HCT116 (cell line): ENCODE results near the gene GNG13. TPM values are rescaled to one million over a fixed set of nuclear protein-coding genes. Genes with fewer than 3 reads are reported as not detected.

Experiments used
- ATAC-seq: fragments of 200-7000 bp; cut with Tn5 transposase; 2 replicates; pipeline ENCODE4 v1.9.1; 2020; ENCODE audit warnings: mild to moderate bottlenecking, moderate library complexity
- BruUV-seq: library from RNA; stranded (reverse); fragments of 400-500 nt; replicated peaks from 2 replicates; lab custom pipeline; 2021; lab: Mats Ljungman, UMichigan
- CTCF ChIA-PET: fragments of 300-600 bp; sonication (Branson Sonifier 250); formaldehyde crosslinking; loops from one replicate; lab custom pipeline; 2021; ENCODE audit warnings: antibody characterized with exemption; lab: Charles Lee
- POLR2A ChIA-PET: fragments of 300-600, 350-600 bp; sonication (Branson Sonifier 250); formaldehyde crosslinking; loops from one replicate; lab custom pipeline; 2021; ENCODE audit warnings: antibody characterized with exemption; lab: Charles Lee
- RAD21 ChIA-PET, 2 experiments: fragments of 300-600 bp; sonication (Branson Sonifier 250); formaldehyde crosslinking; loops; one replicate each; lab custom pipeline; 2023; ENCODE audit warnings: low total read pairs in 2 of 2; ENCODE audit not compliant: uncharacterized antibody in 2 of 2, unreplicated experiment in 2 of 2, low non-redundant PET in 1 of 2; lab: Charles Lee
- DNase-seq: peaks from one replicate; pipeline ENCODE4 v3.0.0-alpha.2; 2010; ENCODE audit warnings: low read depth, low spot score
- H2AFZ ChIP-seq: fragments of 200-600 bp; shearing (Covaris generic), sonication (generic); 2 replicates; pipeline ENCODE4 v1.6.1; 2017; ENCODE audit warnings: low read depth, mixed run types, mixed read lengths, antibody characterized with exemption, low read length; ENCODE audit not compliant: poor library complexity, severe bottlenecking
- H3K27ac ChIP-seq: 2 replicates; pipeline ENCODE4 v1.5.1; 2012; ENCODE audit warnings: low read depth, low read length
- H3K27me3 ChIP-seq: fragments of 200-600 bp; sonication (generic); 2 replicates; pipeline ENCODE4 v1.6.1; 2016; ENCODE audit warnings: mixed run types, low read length, mixed read lengths; ENCODE audit not compliant: insufficient read depth
- H3K36me3 ChIP-seq, 2 experiments: fragments of 200-500 bp in 1 of 2; fragments of 200-600 bp in 1 of 2; sonication (Bioruptor generic) in 1 of 2; sonication (generic) in 1 of 2; 2 replicates each; pipeline versions ENCODE4 v1.5.1 to v1.6.1; 2014 to 2016; ENCODE audit warnings: low read length in 2 of 2, inconsistent platforms in 1 of 2, mixed read lengths in 1 of 2, mixed run types in 1 of 2; ENCODE audit not compliant: insufficient read depth in 2 of 2, control insufficient read depth in 1 of 2
- H3K4me1 ChIP-seq, 2 experiments: fragments of 200-600 bp in 1 of 2; sonication (generic) in 1 of 2; 2 replicates each; pipeline versions ENCODE4 v1.5.1 to v1.6.1; 2012 to 2017; ENCODE audit warnings: low read length in 2 of 2, inconsistent platforms in 1 of 2, mild to moderate bottlenecking in 1 of 2, mixed read lengths in 1 of 2, mixed run types in 1 of 2, moderate library complexity in 1 of 2; ENCODE audit not compliant: insufficient read depth in 2 of 2, control insufficient read depth in 1 of 2
- H3K4me2 ChIP-seq: fragments of 200-600 bp; sonication (generic); 2 replicates; pipeline ENCODE4 v1.6.1; 2017; ENCODE audit warnings: mixed run types, low read length, mixed read lengths
- H3K4me3 ChIP-seq, 2 experiments: fragments of 200-600 bp in 1 of 2; sonication (generic) in 1 of 2; replicated peaks in 1 of 2; 2 replicates each; pipeline ENCODE4 v1.5.1; 2011 to 2016; ENCODE audit warnings: low read length in 2 of 2, control low read depth in 1 of 2, low read depth in 1 of 2, mild to moderate bottlenecking in 1 of 2, mixed read lengths in 1 of 2, mixed run types in 1 of 2
- H3K79me2 ChIP-seq: fragments of 200-600 bp; sonication (generic); 2 replicates; pipeline ENCODE4 v1.6.1; 2017; ENCODE audit warnings: mild to moderate bottlenecking, mixed run types, low read length, moderate library complexity, mixed read lengths; ENCODE audit not compliant: insufficient read depth
- H3K9ac ChIP-seq: fragments of 200-600 bp; sonication (generic); 2 replicates; pipeline ENCODE4 v1.6.1; 2016; ENCODE audit warnings: low read length, mixed read lengths
- H3K9me2 ChIP-seq: fragments of 200-600 bp; sonication (generic), shearing (Covaris generic); 2 replicates; pipeline ENCODE4 v1.6.1; 2017; ENCODE audit warnings: mixed run types, mild to moderate bottlenecking, moderate library complexity; ENCODE audit not compliant: insufficient read depth
- H3K9me3 ChIP-seq, 2 experiments: fragments of 200-500 bp in 1 of 2; fragments of 200-600 bp in 1 of 2; sonication (Bioruptor generic) in 1 of 2; sonication (generic) in 1 of 2; 2 replicates each; pipeline ENCODE4 v1.6.1; 2014 to 2017; ENCODE audit warnings: low read length in 2 of 2, mixed read lengths in 2 of 2, inconsistent platforms in 1 of 2, low read depth in 1 of 2, mild to moderate bottlenecking in 1 of 2, mixed run types in 1 of 2, moderate library complexity in 1 of 2; ENCODE audit not compliant: control insufficient read depth in 1 of 2, insufficient read depth in 1 of 2
- H4K20me1 ChIP-seq: fragments of 200-600 bp; sonication (generic), shearing (Covaris generic); 2 replicates; pipeline ENCODE4 v1.6.1; 2017; ENCODE audit warnings: mixed run types, mild to moderate bottlenecking, moderate library complexity; ENCODE audit not compliant: insufficient read depth
- CBX3 ChIP-seq: IDR thresholded peaks from 2 replicates; pipeline ENCODE4 v1.6.1; 2012; ENCODE audit warnings: low read depth
- CEBPB ChIP-seq: IDR thresholded peaks from 2 replicates; pipeline ENCODE4 v1.6.1; 2012; ENCODE audit warnings: low read depth
- CTCF ChIP-seq, 3 experiments: fragments of 200-600 bp in 1 of 3; sonication (generic) in 1 of 3; IDR thresholded peaks in 2 of 3; conservative IDR thresholded peaks in 1 of 3; 2 replicates each; pipeline ENCODE4 v1.5.1; 2012 to 2017; ENCODE audit warnings: low read depth in 2 of 3, low read length in 2 of 3, antibody characterized with exemption in 1 of 3, borderline replicate concordance in 1 of 3, control low read depth in 1 of 3, mild to moderate bottlenecking in 1 of 3, mixed read lengths in 1 of 3, mixed run types in 1 of 3, moderate library complexity in 1 of 3; ENCODE audit not compliant: insufficient read depth in 1 of 3
- ELF1 ChIP-seq: IDR thresholded peaks from 2 replicates; pipeline ENCODE4 v1.6.1; 2012; ENCODE audit warnings: low read depth, borderline replicate concordance
- EZH2 ChIP-seq: fragments of 200-600 bp; sonication (generic); IDR thresholded peaks from 2 replicates; pipeline ENCODE4 v1.6.1; 2017; ENCODE audit warnings: antibody characterized with exemption, mixed run types
- EZH2phosphoT487 ChIP-seq: fragments of 200-600 bp; IDR thresholded peaks from 2 replicates; pipeline ENCODE4 v1.6.1; 2018; ENCODE audit warnings: antibody characterized with exemption, borderline replicate concordance
- FOSL1 ChIP-seq: IDR thresholded peaks from 2 replicates; pipeline ENCODE4 v1.6.1; 2012; ENCODE audit warnings: low read depth
- JUND ChIP-seq: IDR thresholded peaks from 2 replicates; pipeline ENCODE4 v1.6.1; 2012
- POLR2A ChIP-seq: IDR thresholded peaks from 2 replicates; pipeline ENCODE4 v1.7.0; 2011; ENCODE audit warnings: borderline replicate concordance; ENCODE audit not compliant: insufficient read depth, insufficient read length; ENCODE audit errors: extremely low read depth
- RAD21 ChIP-seq: IDR thresholded peaks from 2 replicates; pipeline ENCODE4 v1.6.1; 2012; ENCODE audit warnings: low read depth, mild to moderate bottlenecking
- REST ChIP-seq: IDR thresholded peaks from 2 replicates; pipeline ENCODE4 v1.6.1; 2012; ENCODE audit warnings: low read depth
- SIN3A ChIP-seq: IDR thresholded peaks from 2 replicates; pipeline ENCODE4 v1.6.1; 2012; ENCODE audit warnings: low read depth
- SP1 ChIP-seq: IDR thresholded peaks from 2 replicates; pipeline ENCODE4 v1.6.1; 2012; ENCODE audit warnings: low read depth
- SRF ChIP-seq: IDR thresholded peaks from 2 replicates; pipeline ENCODE4 v1.6.1; 2012; ENCODE audit warnings: low read depth
- TCF7L2 ChIP-seq: IDR thresholded peaks from 2 replicates; pipeline ENCODE4 v1.7.0; 2011; ENCODE audit warnings: borderline replicate concordance, inconsistent platforms; ENCODE audit not compliant: insufficient read depth, insufficient read length; ENCODE audit errors: extremely low read depth
- YY1 ChIP-seq: IDR thresholded peaks from 2 replicates; pipeline ENCODE4 v1.6.1; 2011; ENCODE audit warnings: low read length, low read depth, moderate library complexity, mild to moderate bottlenecking; ENCODE audit not compliant: insufficient replicate concordance; ENCODE audit errors: extremely low read depth
- ZBTB33 ChIP-seq: IDR thresholded peaks from 2 replicates; pipeline ENCODE4 v1.6.1; 2011; ENCODE audit warnings: mild to moderate bottlenecking, low read length, moderate library complexity; ENCODE audit not compliant: insufficient replicate concordance; ENCODE audit errors: extremely low read depth
- intact Hi-C: fragments of 100-400 bp; cut with micrococcal nuclease; formaldehyde crosslinking; loops from 2 replicates; pipeline ENCODE4 v1.10.0; 2022
- total RNA-seq: library from RNA; stranded (reverse); gene quantifications from one replicate; pipeline ENCODE4 v1.2.1, GENCODE V29; 2021; ENCODE audit not compliant: unreplicated experiment

Gene GNG13
- total RNA-seq, 1 experiment from 2014 or later, result not detected

GRCh38 chr16:801584-802363, 1.2 kb upstream of the GNG13 start:
- RAD21 ChIA-PET, result no interaction called here

More at GRCh38 chr16:801584-802363, 1.2 kb upstream of the GNG13 start:
- no peak for DNase-seq
- Histone ChIP-seq H3K9me2 (no peaks in the 10 kb centered on the region), H3K79me2 (peaks cover 8% of the 10 kb centered on the region; the same call in 1 of the 2 replicates), H3K9ac (no peak overlapping the region), H3K9me3 (no peaks in the 10 kb centered on the region), H3K4me2 (no peak overlapping the region), H3K36me3 (no peaks in the 10 kb centered on the region), H3K27ac (no peak overlapping the region), H3K4me1 (peaks cover 9 to 33% of the 10 kb centered on the region in 2 experiments; a peak in 3 of 4 replicates), H2AFZ (no peak overlapping the region), H3K27me3 (no peaks in the 10 kb centered on the region), H4K20me1 (no peaks in the 10 kb centered on the region), H3K4me3 (no peak overlapping the region)
- POLR2A ChIA-PET, result no interaction called here
- no TSS peak for BruUV-seq
- CTCF ChIA-PET, result no interaction called here
- no peak for ATAC-seq
- TF ChIP-seq ELF1 (no peak), ZBTB33 (no peak), JUND (no peak), SRF (no peak), CEBPB (no peak), EZH2phosphoT487 (no peak), SP1 (no peak), POLR2A (no peak), YY1 (no peak), EZH2 (no peak), REST (no peak), CBX3 (no peak), TCF7L2 (no peak), FOSL1 (no peak), RAD21 (no peak), CTCF (IDR thresholded peaks at IDR 0.05 in 2 of 3, conservative IDR thresholded peaks at IDR 0.05 in 1 of 3; ENCODE audit: borderline replicate concordance in 1 of 3, insufficient read depth in 1 of 3, low read depth in 2 of 3, low read length in 2 of 3) (no peak), SIN3A (no peak)
- intact Hi-C loops, result no loop called here
